ENCODE results near the gene CACNA1S.

CACNA1S gene

DNA sequence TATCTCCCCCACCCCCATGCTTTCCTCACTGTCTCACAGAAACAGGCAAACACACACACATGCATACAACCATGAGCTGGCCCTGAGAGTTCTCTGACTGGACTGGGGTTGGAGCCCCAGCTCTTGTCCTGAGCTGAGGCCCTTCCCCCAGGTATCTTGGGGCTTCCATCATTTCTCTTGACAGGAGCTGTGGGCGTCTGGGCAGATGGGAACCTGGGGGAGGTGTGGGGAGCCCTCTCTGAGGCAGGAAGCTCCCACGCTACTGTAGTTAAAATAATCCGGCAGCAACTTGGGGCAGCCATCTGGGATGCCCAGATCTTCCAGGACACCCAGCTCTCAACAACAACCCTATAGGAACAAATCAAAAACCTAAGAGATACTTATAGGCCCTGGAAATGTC, 86.0 kb downstream of the CACNA1S start:
- TF ChIP-seq, protein P1, sequence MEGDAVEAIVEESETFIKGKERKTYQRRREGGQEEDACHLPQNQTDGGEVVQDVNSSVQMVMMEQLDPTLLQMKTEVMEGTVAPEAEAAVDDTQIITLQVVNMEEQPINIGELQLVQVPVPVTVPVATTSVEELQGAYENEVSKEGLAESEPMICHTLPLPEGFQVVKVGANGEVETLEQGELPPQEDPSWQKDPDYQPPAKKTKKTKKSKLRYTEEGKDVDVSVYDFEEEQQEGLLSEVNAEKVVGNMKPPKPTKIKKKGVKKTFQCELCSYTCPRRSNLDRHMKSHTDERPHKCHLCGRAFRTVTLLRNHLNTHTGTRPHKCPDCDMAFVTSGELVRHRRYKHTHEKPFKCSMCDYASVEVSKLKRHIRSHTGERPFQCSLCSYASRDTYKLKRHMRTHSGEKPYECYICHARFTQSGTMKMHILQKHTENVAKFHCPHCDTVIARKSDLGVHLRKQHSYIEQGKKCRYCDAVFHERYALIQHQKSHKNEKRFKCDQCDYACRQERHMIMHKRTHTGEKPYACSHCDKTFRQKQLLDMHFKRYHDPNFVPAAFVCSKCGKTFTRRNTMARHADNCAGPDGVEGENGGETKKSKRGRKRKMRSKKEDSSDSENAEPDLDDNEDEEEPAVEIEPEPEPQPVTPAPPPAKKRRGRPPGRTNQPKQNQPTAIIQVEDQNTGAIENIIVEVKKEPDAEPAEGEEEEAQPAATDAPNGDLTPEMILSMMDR (IDR thresholded peaks at IDR 0.05), result no peak
- no peak for TF ChIP-seq ZFX (IDR thresholded peaks at IDR 0.05; ENCODE audit: borderline replicate concordance)
- H3K27ac ChIP-seq, result no peak overlapping the region

GRCh38 chr1:201025571-201026002, 86.6 kb downstream of the CACNA1S start:
- no peak overlapping the region for H3K27ac ChIP-seq
- no peak for TF ChIP-seq ZFX (IDR thresholded peaks at IDR 0.05; ENCODE audit: borderline replicate concordance)
- TF ChIP-seq, protein P1 (IDR thresholded peaks at IDR 0.05), result peak; percentile 32

GRCh38 chr1:201024625-201024998, 87.6 kb downstream of the CACNA1S start:
- TF ChIP-seq ZFX (IDR thresholded peaks at IDR 0.05; ENCODE audit: borderline replicate concordance), result no peak
- TF ChIP-seq, protein P1 (IDR thresholded peaks at IDR 0.05), result no peak
- H3K27ac ChIP-seq, result no peak overlapping the region

DNA sequence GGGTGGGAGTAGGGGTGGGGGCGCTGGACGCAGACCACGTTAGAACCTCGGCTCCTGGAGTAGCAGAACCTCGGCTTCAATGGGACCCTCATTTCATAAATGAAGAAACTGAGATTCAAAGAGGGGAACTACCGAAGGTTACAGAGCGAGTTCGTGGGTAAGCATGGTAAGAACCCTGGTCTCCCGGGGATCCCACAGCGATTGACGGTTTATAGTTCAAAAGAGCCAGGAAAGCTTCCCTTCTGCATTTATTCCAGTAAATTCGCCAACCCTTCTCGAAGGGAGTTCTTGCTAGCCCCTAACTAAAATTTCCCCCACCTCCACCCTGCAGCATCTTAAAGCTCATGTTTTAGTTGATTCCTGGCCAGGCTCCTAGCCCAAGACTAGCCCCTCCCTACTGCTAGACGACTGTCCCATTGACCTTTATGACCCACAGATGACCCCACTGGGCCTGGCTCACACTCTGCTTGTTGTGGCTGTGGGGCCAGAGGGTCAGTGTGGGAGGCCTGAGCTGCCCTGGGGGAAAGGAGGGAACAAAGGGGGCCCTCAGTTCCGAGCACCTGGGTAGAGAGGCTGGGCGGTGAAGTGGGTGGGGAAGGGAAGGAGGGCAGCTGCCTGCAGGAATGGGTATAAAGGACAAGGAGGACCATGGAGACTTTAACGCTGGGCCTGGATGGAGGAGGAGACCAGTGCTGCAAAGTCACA, 88.2 kb downstream of the CACNA1S start:
- H3K27ac ChIP-seq, result no peak overlapping the region
- no peak for TF ChIP-seq ZFX (IDR thresholded peaks at IDR 0.05; ENCODE audit: borderline replicate concordance)
- TF ChIP-seq, protein P1 (IDR thresholded peaks at IDR 0.05), result no peak

- TF ChIP-seq ZFX (IDR thresholded peaks at IDR 0.05; ENCODE audit: borderline replicate concordance), result no peak
- TF ChIP-seq, protein P1 (IDR thresholded peaks at IDR 0.05), result peak; percentile 21
- no peak within 1 kb of the TSS for H3K27ac ChIP-seq
Observed at GRCh38 chr1:201023517-201023902, 88.7 kb downstream of the CACNA1S start, which contains the start of gene KIF21B. KIF21B (minus strand) TSS chr1:201023714; CDS start chr1:201023383, 331 bp downstream.

GRCh38 chr1:201022820-201023516, 89.3 kb downstream of the CACNA1S start:
- TF ChIP-seq, protein P1 (IDR thresholded peaks at IDR 0.05), result no peak; the same call in 1 of the 2 replicates
- no peak for TF ChIP-seq ZFX (IDR thresholded peaks at IDR 0.05; ENCODE audit: borderline replicate concordance)
- no peak overlapping the region for H3K27ac ChIP-seq

DNA sequence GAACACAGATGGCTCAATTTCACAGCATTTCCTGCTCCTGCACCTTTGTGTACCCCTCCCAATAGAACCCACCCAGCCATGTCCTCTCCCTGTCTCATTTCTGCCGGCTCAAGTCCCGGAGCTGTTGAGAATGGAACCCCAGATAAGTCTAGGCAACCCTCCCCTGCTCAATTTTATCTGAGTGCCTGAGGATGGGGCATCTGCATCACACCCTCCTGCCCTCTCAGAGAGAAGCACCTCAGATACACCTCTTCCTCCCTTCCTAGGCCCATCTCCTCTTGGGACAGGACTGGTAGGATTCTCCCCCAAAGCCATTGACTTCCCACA, 89.8 kb downstream of the CACNA1S start:
- H3K27ac ChIP-seq, result no peak overlapping the region
- TF ChIP-seq ZFX (IDR thresholded peaks at IDR 0.05; ENCODE audit: borderline replicate concordance), result no peak
- TF ChIP-seq, protein P1 (IDR thresholded peaks at IDR 0.05), result no peak
